GM23338 (cell line): Measurements from ENCODE around the gene NSUN7. TPM values are rescaled to one million over a fixed set of nuclear protein-coding genes. Genes with fewer than 3 reads are reported as not detected.

Source experiments
- ATAC-seq: fragments of 200-7000 bp; cut with Tn5 transposase; 3 replicates; pipeline ENCODE4 v1.9.1; 2020
- DNase-seq: peaks from one replicate; pipeline ENCODE4 v3.0.0-alpha.2; 2015; ENCODE audit warnings: low spot score
- H2AFZ ChIP-seq: fragments of 200-600 bp; sonication (generic); 2 replicates; pipeline ENCODE4 v1.8.0; 2016; ENCODE audit warnings: antibody characterized with exemption, mild to moderate bottlenecking, moderate library complexity
- H3F3A ChIP-seq: fragments of 200-600 bp; sonication (generic); replicated peaks from 2 replicates; pipeline ENCODE4 v1.8.0; 2017; ENCODE audit warnings: antibody characterized with exemption, mixed run types, low read depth
- H3K27ac ChIP-seq: fragments of 200-600 bp; sonication (generic); 2 replicates; pipeline ENCODE4 v1.6.1; 2016; ENCODE audit warnings: low read depth
- H3K27me3 ChIP-seq: fragments of 200-600 bp; sonication (generic); 2 replicates; pipeline ENCODE4 v1.8.0; 2016; ENCODE audit warnings: mild to moderate bottlenecking, mixed run types, moderate library complexity; ENCODE audit not compliant: insufficient read depth
- H3K36me3 ChIP-seq: fragments of 200-600 bp; sonication (generic); 2 replicates; pipeline ENCODE4 v1.8.0; 2016; ENCODE audit warnings: mild to moderate bottlenecking; ENCODE audit not compliant: insufficient read depth
- H3K4me1 ChIP-seq: fragments of 200-600 bp; sonication (generic); 2 replicates; pipeline ENCODE4 v1.8.0; 2016; ENCODE audit warnings: mild to moderate bottlenecking, moderate library complexity; ENCODE audit not compliant: insufficient read depth
- H3K4me2 ChIP-seq: fragments of 200-600 bp; sonication (generic); 2 replicates; pipeline ENCODE4 v1.7.1; 2017; ENCODE audit warnings: mixed run types
- H3K4me3 ChIP-seq: fragments of 200-600 bp; sonication (generic); 2 replicates; pipeline ENCODE4 v1.6.1; 2016; ENCODE audit warnings: mixed run types
- H3K79me2 ChIP-seq: fragments of 200-600 bp; sonication (generic); replicated peaks from 2 replicates; pipeline ENCODE4 v1.8.0; 2017; ENCODE audit warnings: mild to moderate bottlenecking; ENCODE audit not compliant: insufficient read depth
- H3K9me2 ChIP-seq: fragments of 200-600 bp; sonication (generic); 2 replicates; pipeline ENCODE4 v1.8.0; 2017; ENCODE audit not compliant: insufficient read depth
- H4K20me1 ChIP-seq: fragments of 200-600 bp; sonication (generic); replicated peaks from 2 replicates; pipeline ENCODE4 v1.8.0; 2017; ENCODE audit warnings: mild to moderate bottlenecking; ENCODE audit not compliant: insufficient read depth
- H3K27ac Mint-ChIP-seq: 2 replicates; pipeline ENCODE4 v1.8.0; 2020; ENCODE audit warnings: inconsistent platforms, mild to moderate bottlenecking, moderate library complexity, mixed read lengths
- H3K27me3 Mint-ChIP-seq: 3 replicates; pipeline ENCODE4 v1.8.0; 2022; ENCODE audit warnings: low read depth, mild to moderate bottlenecking, moderate library complexity, mixed read lengths, inconsistent platforms; ENCODE audit not compliant: insufficient read depth, poor library complexity
- H3K36me3 Mint-ChIP-seq: 3 replicates; pipeline ENCODE4 v1.8.0; 2021; ENCODE audit warnings: low read depth, mild to moderate bottlenecking, inconsistent platforms, moderate library complexity, mixed read lengths
- H3K4me1 Mint-ChIP-seq: 3 replicates; pipeline ENCODE4 v1.8.0; 2020; ENCODE audit warnings: mild to moderate bottlenecking, inconsistent platforms, mixed read lengths
- H3K4me3 Mint-ChIP-seq: 3 replicates; pipeline ENCODE4 v1.8.0; 2021; ENCODE audit warnings: moderate library complexity, mild to moderate bottlenecking, inconsistent platforms, mixed read lengths
- H3K9me3 Mint-ChIP-seq: 3 replicates; pipeline ENCODE4 v1.8.0; 2020; ENCODE audit warnings: moderate library complexity, mild to moderate bottlenecking, inconsistent platforms, mixed read lengths
- CREB1 ChIP-seq: fragments of 250-450 bp; sonication (Bioruptor Pico); IDR thresholded peaks from 2 replicates; pipeline ENCODE4 v1.5.0; 2020; ENCODE audit warnings: low read depth, mild to moderate bottlenecking, moderate library complexity
- EZH2 ChIP-seq: fragments of 200-600 bp; sonication (generic); IDR thresholded peaks from one replicate; pipeline ENCODE4 v1.8.0; 2017; ENCODE audit warnings: antibody characterized with exemption, mild to moderate bottlenecking, low read depth; ENCODE audit not compliant: unreplicated experiment
- EZH2phosphoT487 ChIP-seq: fragments of 200-600 bp; sonication (generic); IDR thresholded peaks from one replicate; pipeline ENCODE4 v1.8.1; 2018; ENCODE audit warnings: antibody characterized with exemption; ENCODE audit not compliant: unreplicated experiment
- JUNB ChIP-seq: IDR thresholded peaks from one replicate; pipeline ENCODE4 v1.6.1; 2016; ENCODE audit warnings: antibody characterized with exemption; ENCODE audit not compliant: unreplicated experiment
- NANOG ChIP-seq: IDR thresholded peaks from 2 replicates; pipeline ENCODE4 v1.6.1; 2016; ENCODE audit warnings: antibody characterized with exemption, borderline replicate concordance
- STAT1 ChIP-seq: IDR thresholded peaks from one replicate; pipeline ENCODE4 v1.6.1; 2016; ENCODE audit warnings: antibody characterized with exemption; ENCODE audit not compliant: unreplicated experiment
- ZNF114 ChIP-seq: fragments of 250-450 bp; sonication (Bioruptor Pico); IDR thresholded peaks from 2 replicates; pipeline ENCODE4 v1.5.0; 2020; ENCODE audit warnings: mild to moderate bottlenecking, moderate library complexity
- ZNF331 ChIP-seq: fragments of 250-450 bp; sonication (Bioruptor Pico); IDR thresholded peaks from 2 replicates; pipeline ENCODE4 v1.5.0; 2020; ENCODE audit warnings: low read depth, mild to moderate bottlenecking, moderate library complexity
- polyA plus RNA-seq: library from polyadenylated mRNA; unstranded; fragments of >200 nt; fragmentation: Nextera tagmentation; extraction: Ambion mirVana; gene quantifications from 2 replicates; pipeline ENCODE4 v1.2.1, GENCODE V29; 2016
- total RNA-seq: library from RNA; depleted of rRNA; stranded (reverse); fragments of >200 nt; shearing (Covaris generic); gene quantifications from 2 replicates; pipeline ENCODE4 v1.2.3, GENCODE V29; 2014
- TF ChIP-seq, protein P1 (sequence below): IDR thresholded peaks from one replicate; pipeline ENCODE4 v1.6.1; 2018; ENCODE audit warnings: antibody characterized with exemption; ENCODE audit not compliant: unreplicated experiment
- TF ChIP-seq, protein P2 (sequence below): IDR thresholded peaks from 2 replicates; pipeline ENCODE4 v1.6.1; 2016; ENCODE audit warnings: antibody characterized with exemption
- TF ChIP-seq, protein P3 (sequence below), 2 experiments: fragments of 200-600 bp in 1 of 2; sonication (generic) in 1 of 2; conservative IDR thresholded peaks; 2 replicates each; pipeline versions ENCODE4 v1.5.1 to v1.6.1; 2016 to 2017; ENCODE audit warnings: antibody characterized with exemption in 2 of 2, low read depth in 2 of 2, mild to moderate bottlenecking in 2 of 2, moderate library complexity in 1 of 2

NSUN7 gene
- total and polyA plus RNA-seq, 2 experiments from 2014 or later, result 28.8 to 29.0 TPM

DNA sequence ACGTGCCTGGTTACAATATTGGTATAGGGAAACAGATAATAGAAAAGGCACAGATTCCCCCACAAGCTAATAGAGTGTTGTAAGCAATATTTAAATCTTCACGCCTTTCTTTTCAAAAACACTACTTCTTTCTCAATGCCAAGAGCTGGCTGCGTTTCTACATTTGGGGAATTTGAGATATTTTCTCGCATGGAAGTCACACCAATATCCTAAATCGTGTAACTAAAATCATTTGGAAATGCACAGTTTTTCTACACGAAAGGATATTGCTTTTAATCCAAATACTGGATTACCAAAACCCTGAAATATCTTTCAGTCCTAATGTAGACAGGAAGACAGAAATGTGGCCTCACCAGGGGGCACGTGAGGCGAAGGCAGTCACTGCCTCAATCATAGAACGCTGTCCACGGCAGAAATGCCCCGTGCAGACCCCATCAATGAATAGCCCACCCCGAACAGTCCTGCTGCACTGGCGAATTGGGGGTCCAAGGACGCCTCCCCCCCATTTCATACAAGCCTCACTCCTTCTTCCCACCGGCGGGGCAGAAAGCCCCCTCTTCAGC is 106.6 kb downstream of the NSUN7 start:
- H3F3A ChIP-seq, result no peaks in the 10 kb centered on the region
- peaks cover 18% of the 10 kb centered on the region for H3K27me3 Mint-ChIP-seq
- H3K4me1 Mint-ChIP-seq, result peaks cover 13% of the 10 kb centered on the region
- no peaks in the 10 kb centered on the region for H3K9me3 Mint-ChIP-seq
- ATAC-seq (peak; percentile 32), DNase-seq (peak; percentile 38)
- peak overlapping the region; percentile 72; the same call in 1 of the 2 replicates for H3K27ac ChIP-seq
- peaks cover 21% of the 10 kb centered on the region for H3K36me3 Mint-ChIP-seq
- H3K27ac Mint-ChIP-seq, result peak overlapping the region; percentile 92
- peak overlapping the region; percentile 64 for H3K4me3 ChIP-seq
- no peaks in the 10 kb centered on the region for H3K9me2 ChIP-seq
- TF ChIP-seq NANOG (no peak), JUNB (no peak), STAT1 (no peak), CREB1 (CRISPR knock-in tag) (no peak), EZH2phosphoT487 (no peak), ZNF331 (CRISPR knock-in tag) (no peak), EZH2 (no peak), ZNF114 (CRISPR knock-in tag) (no peak)
- TF ChIP-seq, protein P1, sequence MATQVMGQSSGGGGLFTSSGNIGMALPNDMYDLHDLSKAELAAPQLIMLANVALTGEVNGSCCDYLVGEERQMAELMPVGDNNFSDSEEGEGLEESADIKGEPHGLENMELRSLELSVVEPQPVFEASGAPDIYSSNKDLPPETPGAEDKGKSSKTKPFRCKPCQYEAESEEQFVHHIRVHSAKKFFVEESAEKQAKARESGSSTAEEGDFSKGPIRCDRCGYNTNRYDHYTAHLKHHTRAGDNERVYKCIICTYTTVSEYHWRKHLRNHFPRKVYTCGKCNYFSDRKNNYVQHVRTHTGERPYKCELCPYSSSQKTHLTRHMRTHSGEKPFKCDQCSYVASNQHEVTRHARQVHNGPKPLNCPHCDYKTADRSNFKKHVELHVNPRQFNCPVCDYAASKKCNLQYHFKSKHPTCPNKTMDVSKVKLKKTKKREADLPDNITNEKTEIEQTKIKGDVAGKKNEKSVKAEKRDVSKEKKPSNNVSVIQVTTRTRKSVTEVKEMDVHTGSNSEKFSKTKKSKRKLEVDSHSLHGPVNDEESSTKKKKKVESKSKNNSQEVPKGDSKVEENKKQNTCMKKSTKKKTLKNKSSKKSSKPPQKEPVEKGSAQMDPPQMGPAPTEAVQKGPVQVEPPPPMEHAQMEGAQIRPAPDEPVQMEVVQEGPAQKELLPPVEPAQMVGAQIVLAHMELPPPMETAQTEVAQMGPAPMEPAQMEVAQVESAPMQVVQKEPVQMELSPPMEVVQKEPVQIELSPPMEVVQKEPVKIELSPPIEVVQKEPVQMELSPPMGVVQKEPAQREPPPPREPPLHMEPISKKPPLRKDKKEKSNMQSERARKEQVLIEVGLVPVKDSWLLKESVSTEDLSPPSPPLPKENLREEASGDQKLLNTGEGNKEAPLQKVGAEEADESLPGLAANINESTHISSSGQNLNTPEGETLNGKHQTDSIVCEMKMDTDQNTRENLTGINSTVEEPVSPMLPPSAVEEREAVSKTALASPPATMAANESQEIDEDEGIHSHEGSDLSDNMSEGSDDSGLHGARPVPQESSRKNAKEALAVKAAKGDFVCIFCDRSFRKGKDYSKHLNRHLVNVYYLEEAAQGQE, result no peak
- TF ChIP-seq, protein P2, sequence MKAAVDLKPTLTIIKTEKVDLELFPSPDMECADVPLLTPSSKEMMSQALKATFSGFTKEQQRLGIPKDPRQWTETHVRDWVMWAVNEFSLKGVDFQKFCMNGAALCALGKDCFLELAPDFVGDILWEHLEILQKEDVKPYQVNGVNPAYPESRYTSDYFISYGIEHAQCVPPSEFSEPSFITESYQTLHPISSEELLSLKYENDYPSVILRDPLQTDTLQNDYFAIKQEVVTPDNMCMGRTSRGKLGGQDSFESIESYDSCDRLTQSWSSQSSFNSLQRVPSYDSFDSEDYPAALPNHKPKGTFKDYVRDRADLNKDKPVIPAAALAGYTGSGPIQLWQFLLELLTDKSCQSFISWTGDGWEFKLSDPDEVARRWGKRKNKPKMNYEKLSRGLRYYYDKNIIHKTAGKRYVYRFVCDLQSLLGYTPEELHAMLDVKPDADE, result no peak
- TF ChIP-seq, protein P3, sequence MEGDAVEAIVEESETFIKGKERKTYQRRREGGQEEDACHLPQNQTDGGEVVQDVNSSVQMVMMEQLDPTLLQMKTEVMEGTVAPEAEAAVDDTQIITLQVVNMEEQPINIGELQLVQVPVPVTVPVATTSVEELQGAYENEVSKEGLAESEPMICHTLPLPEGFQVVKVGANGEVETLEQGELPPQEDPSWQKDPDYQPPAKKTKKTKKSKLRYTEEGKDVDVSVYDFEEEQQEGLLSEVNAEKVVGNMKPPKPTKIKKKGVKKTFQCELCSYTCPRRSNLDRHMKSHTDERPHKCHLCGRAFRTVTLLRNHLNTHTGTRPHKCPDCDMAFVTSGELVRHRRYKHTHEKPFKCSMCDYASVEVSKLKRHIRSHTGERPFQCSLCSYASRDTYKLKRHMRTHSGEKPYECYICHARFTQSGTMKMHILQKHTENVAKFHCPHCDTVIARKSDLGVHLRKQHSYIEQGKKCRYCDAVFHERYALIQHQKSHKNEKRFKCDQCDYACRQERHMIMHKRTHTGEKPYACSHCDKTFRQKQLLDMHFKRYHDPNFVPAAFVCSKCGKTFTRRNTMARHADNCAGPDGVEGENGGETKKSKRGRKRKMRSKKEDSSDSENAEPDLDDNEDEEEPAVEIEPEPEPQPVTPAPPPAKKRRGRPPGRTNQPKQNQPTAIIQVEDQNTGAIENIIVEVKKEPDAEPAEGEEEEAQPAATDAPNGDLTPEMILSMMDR (conservative IDR thresholded peaks at IDR 0.05; ENCODE audit: low read depth in 2 of 2), result no peak
- H3K27me3 ChIP-seq, result no peaks in the 10 kb centered on the region
- H3K4me3 Mint-ChIP-seq, result peak overlapping the region; percentile 84
- no peaks in the 10 kb centered on the region; the same call in 1 of the 2 replicates for H4K20me1 ChIP-seq
- peak overlapping the region; percentile 74; the same call in 1 of the 2 replicates for H2AFZ ChIP-seq
- H3K4me2 ChIP-seq, result peak overlapping the region; percentile 72
- peaks cover 5% of the 10 kb centered on the region; the same call in 1 of the 2 replicates for H3K36me3 ChIP-seq
- peaks cover 10% of the 10 kb centered on the region for H3K4me1 ChIP-seq
- peaks cover 48% of the 10 kb centered on the region for H3K79me2 ChIP-seq
